ENCODE results near the gene CGB8. TPM values are rescaled to one million over a fixed set of nuclear protein-coding genes. Genes with fewer than 3 reads are reported as not detected.
A peak's percentile ranks its signal among the peaks of the same experiment; 100 is the strongest.
"Not testable (repeated sequence)": the region's sequence is repeated elsewhere in the genome, so short reads cannot be mapped to it uniquely, and the experiment has no call there.

Gene CGB8
- total RNA-seq = not detected in 2 replicates

DNA sequence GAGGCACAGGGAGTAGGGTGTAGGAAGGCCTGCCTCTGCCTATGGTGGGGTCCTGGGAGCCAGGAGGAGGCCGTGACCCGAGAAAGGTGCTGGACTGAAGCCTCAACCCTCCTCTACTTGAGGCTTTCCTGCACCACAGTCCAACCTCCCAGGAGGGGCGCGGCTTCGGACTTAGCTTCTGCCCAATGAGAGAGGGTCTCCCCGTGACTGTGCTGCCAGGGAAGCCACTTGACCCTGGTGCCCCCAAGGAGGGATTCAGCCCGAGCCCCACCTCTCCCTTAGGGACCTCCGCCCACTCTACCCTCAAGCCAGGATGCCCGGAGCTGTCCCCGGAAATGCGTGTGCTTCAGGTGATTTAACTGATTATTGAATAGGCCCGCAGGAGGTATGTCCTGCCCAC lies at the start of gene CGB8:
Gene CGB8 (minus strand): TSS at position 101 of the 400 bp plus-strand sequence. CDS start 372 bp downstream, outside the sequence.
- DNase-seq (ENCODE audit: low read depth, low spot score) = not testable (repeated sequence)

DNA sequence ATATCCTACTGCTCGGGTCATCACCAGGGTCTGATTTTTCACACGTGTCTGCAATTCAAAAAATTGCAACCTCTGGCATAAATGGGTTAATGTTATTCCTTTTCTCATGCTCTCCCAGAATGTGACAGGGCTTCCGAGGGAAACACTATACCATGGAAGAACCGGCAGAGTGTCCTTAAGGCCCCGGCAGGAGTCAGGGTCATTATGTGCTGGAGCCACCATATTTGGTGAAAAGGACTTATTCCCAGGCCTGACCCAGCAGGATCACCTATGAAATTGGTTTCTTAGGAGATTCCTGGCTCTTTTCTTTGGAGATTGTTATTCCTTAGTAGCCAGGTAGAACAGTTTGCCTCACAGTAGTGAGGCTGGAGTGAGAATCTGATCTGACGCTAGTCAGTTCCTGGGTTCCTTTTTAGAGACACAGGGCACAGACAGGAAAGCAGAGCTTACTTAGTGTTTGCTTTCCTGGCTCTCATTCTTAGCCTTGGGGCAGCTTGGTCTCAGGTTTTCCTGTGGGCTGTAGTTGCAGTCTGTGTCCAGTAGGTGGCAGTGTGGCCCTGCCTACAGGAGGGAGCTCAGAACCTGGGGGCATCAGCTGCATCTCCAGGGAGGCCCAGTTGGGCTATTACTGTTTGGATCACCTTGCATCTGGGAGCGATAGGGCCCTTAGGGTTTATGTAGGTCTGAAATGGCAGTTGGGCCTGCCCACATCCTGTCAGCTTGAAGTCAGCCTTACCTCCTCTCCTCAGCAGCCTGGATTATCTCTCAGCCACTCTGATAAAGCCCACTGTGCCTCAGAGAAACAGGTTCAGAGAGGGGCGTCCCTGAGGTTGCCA lies 48.8 kb upstream of the CGB8 start:
- no peak for DNase-seq (ENCODE audit: low read depth, low spot score)

DNA sequence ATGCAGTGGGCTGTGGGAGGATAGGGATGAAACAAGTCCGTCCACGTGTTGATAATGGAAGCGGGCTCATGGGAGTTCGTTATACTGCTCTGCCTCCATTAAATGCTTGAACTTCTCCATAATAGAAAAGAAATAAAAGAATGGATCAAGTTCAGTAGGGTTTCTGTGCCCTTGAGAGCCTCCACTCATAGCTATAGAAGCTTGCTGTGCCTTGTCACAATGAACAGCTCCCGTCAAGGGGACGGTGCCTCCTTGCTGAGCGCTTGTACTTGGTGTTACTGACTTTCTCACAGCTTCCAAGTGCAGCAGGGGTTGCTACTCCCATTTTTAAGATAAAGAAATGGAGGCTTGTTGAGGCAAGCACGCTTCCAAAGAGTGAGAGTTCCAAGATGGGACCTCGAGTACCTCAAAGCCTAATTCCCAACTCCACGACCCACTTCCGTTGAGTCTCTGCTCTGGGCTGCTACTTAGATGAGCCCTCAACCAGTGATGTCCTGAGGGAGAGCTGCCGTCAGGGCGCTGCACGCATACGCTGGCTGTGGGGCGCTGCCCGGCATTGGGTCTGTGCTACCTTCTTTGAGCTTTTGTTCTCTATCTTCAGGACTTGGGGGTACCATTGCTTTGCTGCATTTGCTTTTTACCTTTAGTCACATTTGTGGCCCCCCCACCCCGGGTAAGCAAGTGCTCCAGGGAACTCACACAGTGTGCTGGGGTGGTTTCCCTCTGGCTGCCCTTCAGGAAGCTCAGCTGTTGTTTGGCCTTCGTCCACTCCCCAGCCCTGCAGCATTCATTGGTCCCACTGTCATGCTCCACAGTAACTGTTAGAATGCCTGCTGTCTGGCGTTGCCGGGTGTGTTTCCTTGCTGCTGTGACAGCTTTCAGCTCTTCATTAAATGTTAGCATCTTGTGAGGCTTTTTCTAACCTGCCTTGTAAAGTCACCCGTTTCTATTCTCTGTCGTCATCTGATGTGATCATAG lies 45.9 kb upstream of the CGB8 start:
- no peak for DNase-seq (ENCODE audit: low read depth, low spot score)

DNA sequence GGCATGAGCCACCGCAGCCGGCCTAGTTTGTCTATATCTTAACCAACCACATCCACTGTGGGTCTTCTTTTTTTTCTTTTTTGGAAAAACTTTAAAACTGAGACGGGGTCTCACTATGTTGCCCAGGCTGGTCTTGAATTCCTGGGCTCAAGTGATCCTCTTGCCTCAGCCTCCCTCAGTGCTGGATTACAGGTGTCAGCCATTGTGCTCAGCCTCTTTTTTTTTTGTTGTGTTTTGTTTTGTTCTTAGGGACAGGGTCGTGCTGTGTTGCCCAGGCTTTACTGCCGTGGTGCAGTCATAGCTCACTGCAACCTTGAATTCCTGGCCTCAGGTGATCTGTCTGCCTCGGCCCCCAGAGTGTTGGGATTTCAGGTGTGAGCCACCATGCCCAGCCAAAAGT lies 43.8 kb upstream of the CGB8 start:
- no peak for DNase-seq (ENCODE audit: low read depth, low spot score)

DNA sequence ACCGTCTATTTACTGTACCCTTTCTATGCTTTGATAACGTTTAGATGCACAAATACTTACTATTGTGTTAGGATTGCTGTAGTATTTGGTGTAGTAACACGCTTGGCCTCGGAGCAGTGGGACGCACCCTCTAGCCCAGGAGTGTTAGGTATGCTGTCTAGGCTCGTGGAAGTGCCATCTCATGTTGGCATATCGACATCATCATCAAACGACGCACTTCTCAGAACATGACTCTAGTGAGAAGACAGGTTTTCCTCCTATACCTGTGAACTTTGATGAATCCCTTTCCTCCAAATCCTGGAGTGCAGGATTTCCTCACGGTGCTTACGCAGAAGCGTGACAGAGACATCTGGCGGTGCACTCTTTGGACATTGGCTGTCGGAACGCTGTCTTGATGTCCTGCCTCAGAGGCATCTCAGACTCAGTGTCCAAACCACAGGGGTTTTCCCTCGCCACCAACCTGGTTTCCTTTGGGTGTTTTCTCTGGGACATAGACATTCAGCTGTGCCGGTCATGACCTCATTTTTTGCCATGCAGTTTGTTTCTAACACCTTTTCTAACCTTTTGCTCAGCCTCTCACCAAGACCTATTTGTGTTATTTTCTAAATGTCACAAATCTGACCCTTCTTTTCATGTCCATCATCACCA lies 42.6 kb upstream of the CGB8 start:
- no peak for DNase-seq (ENCODE audit: low read depth, low spot score)

DNA sequence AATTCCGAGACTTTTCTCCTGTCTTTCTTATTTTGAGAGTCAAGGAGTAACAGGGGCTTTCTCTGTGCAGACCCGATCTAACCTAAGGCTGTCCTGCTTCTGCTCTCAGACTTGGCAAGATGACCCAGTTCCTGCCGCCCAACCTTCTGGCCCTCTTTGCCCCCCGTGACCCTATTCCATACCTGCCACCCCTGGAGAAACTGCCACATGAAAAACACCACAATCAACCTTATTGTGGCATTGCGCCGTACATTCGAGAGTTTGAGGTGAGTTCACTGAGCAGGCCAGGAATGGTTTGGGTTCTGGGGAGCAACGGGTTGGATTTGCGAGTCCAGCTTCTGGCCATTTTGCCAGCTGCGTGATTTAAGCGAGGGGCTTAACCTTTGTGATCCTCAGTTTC lies 37.4 kb upstream of the CGB8 start:
- DNase-seq (ENCODE audit: low read depth, low spot score) = no peak

DNA sequence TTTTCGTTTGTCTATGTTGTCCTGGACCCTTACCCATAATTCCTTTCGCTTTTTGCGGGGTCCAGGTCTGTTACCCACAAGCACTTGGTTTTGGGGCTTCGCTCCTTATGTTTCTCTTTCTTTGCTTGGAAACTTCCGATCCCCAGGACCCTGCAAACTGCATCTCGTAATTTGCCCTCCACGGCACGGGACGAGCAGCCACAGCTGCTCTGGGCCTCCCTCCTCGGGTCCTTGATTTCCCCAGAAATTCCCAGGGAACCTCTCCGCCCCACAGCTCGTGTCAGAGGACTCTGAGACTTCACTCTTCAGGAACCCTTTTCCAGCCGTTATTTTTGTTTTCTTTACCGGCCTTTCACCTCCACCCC lies 36.9 kb upstream of the CGB8 start:
- DNase-seq (ENCODE audit: low read depth, low spot score) = no peak

DNA sequence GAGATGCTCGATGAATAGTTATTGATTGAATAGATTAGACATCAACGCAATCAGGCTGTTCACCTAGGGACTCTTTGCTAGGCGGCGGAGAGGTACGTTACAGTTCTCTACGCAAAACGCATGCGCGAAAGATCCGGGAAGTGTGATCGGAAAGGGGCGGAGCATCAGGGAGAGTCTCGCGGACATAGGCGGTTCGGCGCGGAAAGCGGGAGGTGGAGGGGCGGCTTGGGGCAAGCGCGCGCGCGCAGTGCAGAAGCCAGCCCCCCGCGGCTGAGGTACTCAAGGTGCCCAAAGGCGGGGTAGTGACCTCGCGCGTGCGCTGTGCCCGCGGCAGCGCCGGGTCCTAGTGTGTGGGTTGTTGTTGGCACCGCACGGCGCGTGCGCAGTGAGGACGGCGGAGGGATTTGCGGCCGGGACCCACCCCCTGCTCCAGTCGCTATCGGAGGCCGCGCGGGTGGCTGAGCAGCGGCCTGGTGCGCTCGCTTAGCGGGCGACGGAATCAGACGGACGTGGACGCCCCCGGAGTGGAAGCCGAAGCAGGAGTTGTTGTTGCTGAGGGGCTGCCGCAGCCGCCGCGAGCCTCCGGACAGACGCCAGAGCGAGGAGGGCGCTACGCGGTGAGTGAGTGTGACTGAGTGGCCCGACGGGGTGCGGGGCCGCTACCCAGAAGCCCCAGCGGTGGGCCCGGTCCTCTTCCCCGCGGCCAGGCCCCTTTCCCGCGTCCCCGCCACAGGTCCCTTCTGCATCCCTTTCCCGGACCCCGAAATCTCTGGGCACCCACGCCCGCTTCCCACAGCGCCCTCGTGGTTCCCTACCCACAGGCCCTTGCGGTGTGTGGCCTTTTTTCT lies 36.3 kb upstream of the CGB8 start, which contains the start of gene SNRNP70:
Gene SNRNP70 (plus strand): TSS at position 432 of the 848 bp plus-strand sequence. CDS start 964 bp downstream, outside the sequence.
- DNase-seq (ENCODE audit: low read depth, low spot score) = peak; percentile 99

DNA sequence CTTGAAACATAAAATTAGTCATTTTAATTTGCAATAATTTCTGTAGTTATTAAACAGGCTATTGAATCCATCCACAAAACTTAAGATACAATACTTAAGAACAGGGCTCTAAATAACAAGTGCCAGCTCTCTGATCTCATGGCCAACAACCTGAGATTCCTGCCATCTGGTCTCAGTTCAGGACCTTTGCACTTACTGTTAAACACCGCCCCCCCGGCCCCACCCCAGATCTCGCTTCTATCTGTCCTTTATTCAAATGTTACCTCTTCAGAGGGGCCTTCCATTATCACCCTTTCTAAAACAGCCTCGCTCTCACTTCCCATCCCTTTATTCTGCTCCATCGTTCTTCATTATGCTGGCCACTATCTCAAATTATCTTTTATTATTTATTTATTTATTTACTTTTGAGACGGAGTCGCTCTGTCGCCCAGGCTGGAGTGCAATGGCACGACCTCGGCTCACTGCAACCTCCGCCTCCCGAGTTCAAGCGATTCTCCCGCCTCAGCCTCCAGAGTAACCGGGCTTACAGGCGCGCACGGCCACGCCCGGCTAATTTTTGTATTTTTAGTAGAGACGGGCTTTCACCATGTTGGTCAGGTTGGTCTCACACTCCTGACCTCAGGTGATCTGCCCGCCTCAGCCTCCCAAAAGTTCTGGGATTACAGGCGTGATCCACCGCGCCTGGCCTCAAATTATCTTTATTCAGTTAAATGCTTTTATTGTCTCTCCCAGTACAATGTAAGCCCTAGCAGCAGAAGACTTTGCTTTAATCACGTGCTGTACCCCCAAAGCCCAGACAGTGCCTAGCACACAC lies 35.5 kb upstream of the CGB8 start:
- no peak for DNase-seq (ENCODE audit: low read depth, low spot score)

DNA sequence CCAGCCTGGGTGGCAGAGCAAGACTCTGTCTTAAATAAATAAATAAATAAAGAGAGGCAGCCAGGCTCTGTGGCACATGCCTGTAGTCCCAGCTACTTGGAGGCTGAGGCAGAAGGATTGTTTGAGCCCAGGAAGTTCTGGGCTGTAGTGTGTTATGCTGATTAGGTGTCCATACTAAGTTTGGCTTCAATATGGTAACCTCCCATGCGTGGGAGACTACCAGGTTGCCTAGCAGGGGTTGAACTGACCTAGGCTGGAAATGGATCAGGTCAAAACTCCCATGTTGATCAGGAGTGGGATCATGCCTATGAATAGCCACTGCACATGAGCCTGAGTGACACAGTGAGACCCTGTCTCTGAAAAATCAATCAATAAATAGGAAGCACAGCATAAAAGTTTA lies 32.4 kb upstream of the CGB8 start:
- no peak for DNase-seq (ENCODE audit: low read depth, low spot score)

DNA sequence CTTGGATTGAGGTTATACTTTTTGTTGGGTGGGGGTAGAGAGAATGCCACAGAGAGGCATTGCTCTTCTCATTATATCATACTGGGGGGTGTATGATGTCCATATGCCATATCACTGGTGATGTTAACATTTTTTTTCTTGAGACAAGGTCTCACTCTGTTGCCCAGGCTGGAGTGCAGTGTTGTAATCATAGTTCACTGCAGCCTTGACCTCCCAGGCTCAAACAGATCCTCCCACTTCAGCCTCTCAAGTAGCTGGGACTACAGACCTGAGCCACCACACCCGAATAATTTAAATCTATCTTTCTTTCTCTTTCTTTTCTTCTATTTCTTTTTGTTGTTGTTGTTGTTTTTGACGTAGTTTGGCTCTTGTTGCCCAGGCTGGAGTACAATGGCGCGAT lies 31.5 kb upstream of the CGB8 start:
- DNase-seq (ENCODE audit: low read depth, low spot score) = no peak

DNA sequence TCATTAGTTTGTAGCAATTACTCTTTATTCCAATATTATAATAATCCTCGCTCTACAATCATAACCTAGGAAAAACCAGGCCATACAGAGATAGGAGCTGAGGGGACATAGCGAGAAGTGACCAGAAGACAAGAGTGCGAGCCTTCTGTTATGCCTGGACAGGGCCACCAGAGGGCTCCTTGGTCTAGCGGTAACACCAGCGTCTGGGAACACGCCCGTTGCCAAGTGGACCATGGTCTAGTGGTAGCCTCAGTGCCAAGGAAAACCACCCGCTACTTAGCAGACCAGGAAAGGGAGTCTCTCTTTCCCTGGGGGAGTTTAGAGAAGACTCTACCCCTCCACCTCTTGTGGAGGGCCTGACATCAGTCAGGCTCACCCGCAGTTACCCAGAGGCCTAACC lies 26.0 kb upstream of the CGB8 start:
- not testable (repeated sequence) for DNase-seq (ENCODE audit: low read depth, low spot score)

DNA sequence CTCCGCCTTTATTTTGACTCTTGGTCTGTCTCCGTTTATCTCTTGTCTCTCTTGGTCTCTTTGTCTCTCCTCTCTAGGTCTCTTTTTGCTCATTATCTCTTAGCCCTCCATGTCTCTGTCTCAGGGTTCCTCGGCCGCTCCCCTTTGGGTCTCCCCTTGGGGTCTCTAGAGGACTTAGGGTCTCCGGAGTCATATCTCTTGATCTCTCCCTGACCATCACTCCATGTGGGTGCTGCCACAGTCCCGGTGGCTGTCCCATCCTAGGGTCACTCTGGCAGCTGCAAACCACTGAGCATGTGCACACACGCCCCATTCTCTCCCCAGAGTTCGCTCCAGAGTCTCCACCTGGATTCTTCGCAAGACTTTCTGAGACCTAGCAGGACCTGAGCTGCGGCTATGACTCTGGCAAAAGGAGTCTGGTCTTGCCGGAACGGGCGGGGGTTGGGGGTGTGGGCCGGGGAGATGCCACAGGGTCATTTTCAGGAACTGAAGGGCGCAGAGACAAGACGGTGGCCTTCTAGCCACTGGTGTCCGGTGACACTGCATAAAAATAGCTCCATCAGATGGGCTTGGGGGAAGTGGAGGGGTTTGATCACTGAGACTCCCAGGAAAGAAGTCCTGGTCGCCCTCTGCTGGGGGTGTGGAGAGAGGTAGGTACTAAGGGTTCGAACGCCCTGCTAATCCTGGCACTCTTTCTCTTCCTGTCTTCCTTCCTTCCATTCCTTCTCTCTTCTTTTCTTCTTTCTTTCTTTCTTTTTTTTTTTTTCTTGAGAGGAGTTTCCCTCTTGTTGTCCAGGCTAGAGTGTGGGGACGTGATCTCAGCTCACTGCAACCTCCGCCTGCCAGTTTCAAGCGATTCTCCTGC lies 24.8 kb upstream of the CGB8 start:
- DNase-seq (ENCODE audit: low read depth, low spot score) = no peak

DNA sequence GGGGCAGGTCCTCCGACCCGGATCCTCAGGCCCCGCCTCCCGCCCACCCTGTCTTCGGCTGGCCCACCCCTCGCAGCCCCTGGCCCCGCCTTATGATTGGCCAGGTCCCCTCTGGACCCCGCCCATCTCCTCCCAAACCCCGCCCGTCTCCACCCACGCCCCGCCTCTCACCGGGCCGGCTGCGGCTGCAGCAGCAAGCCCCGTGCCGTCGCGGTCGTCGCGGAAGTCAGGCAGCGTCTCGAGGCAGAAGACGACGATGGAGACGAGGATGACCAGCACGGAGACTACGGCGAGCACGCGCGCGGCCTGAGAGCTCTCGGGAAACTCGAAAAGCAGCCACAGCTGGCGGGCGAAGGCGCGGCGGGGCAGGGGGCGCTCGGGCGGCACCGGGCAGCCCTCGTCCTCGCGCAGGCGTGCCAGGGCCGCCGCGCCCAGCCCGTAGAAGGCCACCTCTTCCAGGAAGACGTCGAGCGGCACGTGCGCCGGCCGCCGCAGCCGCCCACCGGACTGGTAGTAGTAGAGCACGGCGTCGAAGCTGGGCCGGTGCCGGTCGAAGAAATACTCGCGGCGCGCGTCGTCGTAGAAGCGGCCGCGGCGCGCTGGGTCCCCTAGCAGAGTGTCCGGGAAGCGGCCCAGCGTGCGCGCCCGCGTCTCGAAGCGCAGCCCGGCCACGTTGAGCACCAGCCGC lies 23.1 kb upstream of the CGB8 start:
- DNase-seq (ENCODE audit: low read depth, low spot score) = no peak

DNA sequence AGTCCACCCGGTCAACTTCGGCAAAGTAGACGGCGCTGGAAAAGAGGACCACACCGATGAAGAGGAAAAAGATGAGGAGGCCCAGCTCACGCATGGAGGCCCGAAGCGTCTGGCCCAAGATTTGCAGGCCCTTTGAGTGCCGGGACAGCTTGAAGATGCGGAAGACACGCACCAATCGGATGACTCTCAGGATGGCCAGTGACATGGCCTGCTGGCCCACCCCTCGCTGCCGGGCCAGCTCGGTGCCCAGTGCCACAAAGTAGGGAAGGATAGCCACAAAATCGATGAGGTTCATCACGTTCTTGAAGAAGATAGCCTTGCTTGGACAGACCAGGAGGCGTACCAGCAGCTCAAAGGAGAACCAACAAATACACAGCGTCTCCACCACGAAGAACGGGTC lies 21.5 kb upstream of the CGB8 start:
- no peak for DNase-seq (ENCODE audit: low read depth, low spot score)

DNA sequence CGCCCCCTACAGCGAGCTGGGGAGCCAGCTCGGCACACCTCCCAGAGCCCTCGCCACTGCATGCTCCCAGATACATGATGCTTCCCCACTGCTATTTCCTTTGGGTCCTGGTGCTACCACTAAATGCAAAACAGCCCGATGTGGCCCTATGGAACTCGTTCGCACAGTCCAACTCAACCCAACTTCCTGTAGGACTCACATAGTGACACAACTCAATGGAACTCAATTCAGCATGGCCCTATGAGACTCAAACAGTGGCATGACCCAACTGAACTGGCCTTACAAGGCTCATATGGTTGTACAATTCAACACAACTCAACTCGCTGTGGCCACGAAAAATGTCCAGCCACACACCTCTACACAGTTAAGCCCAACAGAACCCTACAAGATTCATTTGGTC lies 20.1 kb upstream of the CGB8 start:
- no peak for DNase-seq (ENCODE audit: low read depth, low spot score)

DNA sequence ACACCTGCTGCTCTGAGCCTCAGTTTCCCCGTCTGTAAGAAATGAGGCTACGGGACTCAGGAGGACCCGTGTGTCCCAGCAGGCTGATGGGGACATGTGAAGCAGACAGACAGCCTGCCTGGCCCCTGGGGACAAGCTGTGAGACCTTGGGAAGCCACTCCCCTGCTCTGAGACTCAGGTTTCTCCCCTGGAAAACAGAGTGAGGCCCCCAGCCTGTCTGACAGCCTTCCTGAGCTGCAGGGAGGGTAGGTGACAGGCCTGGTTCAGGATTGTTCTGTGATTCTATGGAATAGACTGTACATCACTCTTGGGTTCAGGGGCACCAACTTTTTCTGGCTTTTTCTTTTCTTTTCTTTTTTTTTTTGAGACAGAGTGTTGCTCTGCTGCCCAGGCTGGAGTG lies 18.6 kb upstream of the CGB8 start:
- no peak for DNase-seq (ENCODE audit: low read depth, low spot score)

DNA sequence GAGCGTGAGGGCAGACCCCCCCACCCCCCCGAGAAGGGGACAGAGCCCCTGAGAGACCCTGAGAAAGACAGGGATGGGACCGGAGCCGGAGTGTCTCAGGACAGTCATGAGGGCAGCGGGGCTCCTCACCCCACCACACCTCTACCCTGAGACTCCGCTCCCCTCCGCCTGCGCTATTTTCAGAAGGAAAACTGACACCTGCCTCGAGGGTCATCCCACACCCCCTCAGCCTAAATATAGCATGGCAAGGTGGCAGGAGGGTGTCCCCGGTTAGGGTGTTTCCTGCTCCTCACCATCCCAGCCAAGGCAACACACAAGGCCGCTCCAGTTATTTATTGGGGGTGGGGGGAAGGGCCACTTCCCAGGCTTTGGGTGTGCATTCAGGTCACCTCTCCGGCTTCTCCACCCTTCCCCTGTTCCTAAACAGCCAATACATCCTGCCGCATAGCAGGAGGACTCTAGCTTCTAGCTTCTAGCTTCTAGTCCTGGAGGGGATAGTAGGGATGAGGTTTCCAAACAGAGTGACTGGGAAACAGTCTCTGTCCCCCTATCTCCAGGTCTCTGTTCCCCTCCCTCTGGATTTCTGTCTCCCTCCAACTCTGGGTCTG lies 17.1 kb upstream of the CGB8 start:
- no peak for DNase-seq (ENCODE audit: low read depth, low spot score)
